SHP77 treated with DMSO at 0.1 percent for 48 hours (cell line): ENCODE measurements around the gene VPS16.

ENCODE experiments used
- DNase-seq: peaks from one replicate; lab custom pipeline; 2025; lab: John Stamatoyannopoulos, UW

The VPS16 gene

DNA sequence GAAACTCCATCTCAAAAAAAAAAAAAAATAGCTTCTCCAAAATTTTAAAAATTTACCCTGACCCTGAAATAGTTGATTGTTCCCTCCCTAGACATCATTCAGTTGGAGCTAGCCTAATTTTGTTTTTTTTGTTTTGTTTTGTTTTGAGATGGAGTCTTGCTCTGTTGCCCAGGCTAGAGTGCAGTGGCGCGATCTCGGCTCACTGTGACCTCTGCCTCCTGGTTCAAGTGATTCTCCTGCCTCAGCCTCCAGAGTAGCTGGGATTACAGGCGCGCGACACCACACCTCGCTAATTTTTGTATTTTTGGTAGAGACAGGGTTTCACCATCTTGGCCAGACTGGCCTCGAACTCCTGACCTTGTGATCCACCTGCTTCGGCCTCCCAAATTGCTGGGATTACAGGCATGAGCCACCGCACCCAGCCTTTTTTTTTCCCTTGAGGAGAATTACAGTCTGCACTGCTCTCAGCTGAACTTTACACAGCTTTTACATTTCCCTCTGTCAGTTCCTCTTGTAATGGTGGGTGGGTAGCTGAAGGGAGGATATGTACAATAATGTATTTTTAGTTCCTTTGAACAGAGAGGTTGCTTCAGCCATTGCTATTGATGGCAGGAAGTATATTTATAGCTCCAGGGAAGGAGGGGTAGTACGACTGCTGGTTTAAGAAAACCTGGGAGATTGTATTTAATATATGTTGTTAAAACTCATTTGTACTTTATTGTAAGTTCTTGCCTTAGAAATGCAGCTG lies 60.5 kb downstream of the VPS16 start:
- DNase-seq = no peak

DNA sequence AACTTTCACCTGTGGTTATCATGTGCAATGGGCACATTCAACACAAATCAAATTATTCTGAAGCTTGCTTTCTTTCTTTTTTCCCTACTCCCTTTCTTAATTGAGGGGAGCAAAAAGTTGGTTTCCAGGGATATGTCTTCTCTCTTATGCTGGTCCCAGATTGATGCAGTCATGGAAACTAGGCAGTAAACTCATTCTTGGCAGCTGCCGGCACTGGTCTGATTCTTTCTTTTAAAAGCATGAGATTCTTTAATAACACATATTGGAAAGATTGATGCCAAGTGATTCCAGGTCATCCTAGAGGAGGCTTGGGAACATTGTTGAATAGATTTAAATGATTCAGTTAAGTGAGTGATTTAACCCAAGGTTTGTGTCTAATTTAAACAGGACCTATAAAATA lies 61.7 kb downstream of the VPS16 start:
- DNase-seq = no peak

DNA sequence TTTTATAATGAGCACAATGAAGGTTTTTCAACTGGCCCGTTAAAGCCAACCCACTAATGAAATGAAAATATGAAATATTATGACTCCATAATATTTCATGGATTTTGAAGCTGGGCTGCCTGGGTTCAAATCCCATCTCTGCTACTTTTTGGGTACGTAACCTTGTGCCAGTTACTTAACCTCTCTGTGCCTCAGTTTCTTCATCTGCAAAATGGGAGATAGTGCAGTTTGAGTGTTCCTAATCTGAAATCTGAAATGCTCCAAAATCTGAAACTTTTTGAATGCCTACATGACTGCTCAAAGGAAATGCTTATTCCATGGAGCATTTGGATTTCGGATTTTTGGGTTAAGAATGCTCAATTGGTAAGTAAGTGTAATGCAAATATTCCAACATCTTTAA lies 62.3 kb downstream of the VPS16 start:
- no peak for DNase-seq

- no peak for DNase-seq
Observed at GRCh38 chr20:2903686-2904085, 63.1 kb downstream of the VPS16 start.

- no peak for DNase-seq
Observed at GRCh38 chr20:2907519-2907918, 67.0 kb downstream of the VPS16 start.

- no peak for DNase-seq
Observed at GRCh38 chr20:2909953-2910352, 69.4 kb downstream of the VPS16 start.

- DNase-seq = no peak
Observed at GRCh38 chr20:2911200-2911599, 70.7 kb downstream of the VPS16 start.

DNA sequence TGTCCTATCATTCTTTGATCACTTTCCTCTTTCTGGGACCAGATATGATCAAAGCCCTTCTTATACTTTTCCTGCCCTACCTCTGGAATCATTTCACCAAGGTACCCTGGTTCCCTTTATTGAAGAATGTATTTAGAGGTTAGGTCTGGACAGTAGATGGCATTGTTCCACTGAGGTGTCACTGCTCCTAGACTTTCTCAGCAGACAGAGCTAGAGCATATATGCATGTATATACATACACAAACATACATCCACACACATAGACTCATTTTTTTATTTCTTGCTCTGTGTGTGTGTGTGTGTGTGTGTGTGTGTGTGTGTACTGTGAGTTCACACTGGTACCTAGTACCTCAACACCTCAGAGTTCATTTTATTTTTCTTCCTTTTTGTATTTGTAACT lies 73.6 kb downstream of the VPS16 start:
- DNase-seq = no peak
